HG03469 (cell line): ENCODE measurements around the gene FBP1.
A peak's percentile ranks its signal among the peaks of the same experiment; 100 is the strongest.
"Not testable (repeated sequence)": the region's sequence is repeated elsewhere in the genome, so short reads cannot be mapped to it uniquely, and the experiment has no call there.

ENCODE experiments used
- ATAC-seq: cut with Tn5 transposase; IDR thresholded peaks from one replicate; pipeline ENCODE4 v1.9.1; 2021; ENCODE audit warnings: mild to moderate bottlenecking, moderate library complexity, moderate number of reproducible peaks; ENCODE audit not compliant: unreplicated experiment

Gene FBP1

DNA sequence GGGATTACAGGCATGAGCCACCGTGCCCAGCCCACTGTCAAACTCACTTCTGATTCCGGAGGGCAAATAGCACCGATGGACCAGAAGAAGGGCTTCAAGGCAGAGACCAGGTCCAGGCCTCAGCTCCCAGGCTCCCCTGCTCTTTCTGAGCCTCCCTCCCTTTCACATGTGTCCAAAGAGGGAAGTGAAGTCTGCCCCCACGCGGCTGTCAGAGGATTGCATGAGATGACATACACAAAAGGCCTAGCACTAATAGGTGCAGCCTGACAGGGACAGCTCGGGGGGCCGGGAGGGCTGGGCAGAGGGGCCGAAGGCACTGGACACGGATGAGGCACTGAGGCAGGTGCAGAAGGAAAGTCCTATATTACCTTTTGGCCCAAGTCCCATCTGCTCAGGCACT lies 16.1 kb downstream of the FBP1 start:
- no peak for ATAC-seq

DNA sequence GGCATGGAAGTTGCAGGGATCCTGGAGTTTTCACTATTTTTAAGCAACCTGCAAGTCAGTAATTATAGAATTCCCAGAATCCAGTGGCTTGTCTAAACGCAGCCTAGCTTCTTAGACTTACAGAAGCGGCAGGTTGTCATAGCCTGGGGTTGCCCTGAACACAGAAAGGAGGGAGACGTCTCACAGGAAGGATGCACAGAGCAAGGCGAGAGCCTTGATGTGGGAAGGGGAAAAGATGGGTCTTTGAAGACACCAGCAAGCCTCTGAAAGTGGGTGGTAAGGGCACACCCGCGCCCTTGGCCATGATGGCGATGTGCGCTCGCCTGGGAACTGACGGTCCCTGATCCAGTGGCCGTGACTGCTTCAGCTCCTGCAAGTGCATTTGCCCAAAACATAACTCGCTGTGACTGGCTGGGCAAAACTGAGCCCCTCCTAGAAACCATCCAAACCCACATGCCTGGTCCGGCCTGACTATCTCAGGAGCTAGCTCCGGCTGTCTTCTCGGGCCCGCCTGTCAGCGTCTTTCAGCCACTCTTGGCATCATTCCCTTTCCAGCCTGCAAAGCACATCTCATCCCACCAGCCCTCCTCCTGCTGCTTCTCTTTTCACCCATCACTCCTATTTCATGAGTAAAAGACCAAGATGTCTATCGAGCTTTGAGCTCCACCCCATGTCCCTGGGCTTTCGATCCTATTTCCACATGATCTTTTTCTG lies 17.1 kb downstream of the FBP1 start:
- ATAC-seq, result no peak

DNA sequence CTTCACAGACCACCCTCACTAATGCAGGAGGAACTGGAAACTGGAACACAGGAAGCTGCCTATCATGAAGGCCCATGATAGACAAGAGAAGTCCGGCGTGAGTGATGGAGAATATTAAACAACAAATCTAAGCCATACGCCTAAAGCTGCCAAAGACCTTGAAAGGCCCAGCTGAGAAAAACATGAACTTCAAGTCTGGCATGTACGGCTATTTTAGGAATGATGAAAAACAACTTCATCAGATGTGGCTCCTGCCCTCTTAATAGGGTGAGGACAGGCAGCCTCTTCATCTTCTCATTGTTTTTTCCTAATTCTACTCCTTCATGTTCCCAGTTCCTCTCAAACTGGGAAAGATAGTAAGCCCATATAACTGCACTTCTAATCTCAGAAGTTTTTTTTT lies 20.3 kb downstream of the FBP1 start:
- no peak for ATAC-seq

DNA sequence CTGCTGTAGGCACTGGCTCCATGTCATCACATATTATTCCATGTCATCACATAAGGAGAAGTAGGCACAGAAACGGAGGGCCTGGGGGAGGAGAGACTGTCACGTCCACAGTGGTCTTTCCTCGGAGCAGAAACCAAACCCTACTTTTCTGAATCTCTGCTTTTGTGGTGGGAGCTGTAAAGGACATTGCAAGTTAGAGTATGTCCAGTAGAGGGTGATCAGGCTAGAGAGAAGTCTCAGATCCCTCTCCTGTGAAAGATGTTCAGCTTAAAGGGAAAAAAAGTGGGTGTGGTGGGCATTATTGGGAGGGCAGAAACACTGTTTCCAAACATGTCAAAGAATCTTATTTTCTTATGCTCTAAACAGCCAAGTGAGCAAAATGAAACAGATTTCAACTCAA lies 26.3 kb downstream of the FBP1 start:
- ATAC-seq, result no peak

DNA sequence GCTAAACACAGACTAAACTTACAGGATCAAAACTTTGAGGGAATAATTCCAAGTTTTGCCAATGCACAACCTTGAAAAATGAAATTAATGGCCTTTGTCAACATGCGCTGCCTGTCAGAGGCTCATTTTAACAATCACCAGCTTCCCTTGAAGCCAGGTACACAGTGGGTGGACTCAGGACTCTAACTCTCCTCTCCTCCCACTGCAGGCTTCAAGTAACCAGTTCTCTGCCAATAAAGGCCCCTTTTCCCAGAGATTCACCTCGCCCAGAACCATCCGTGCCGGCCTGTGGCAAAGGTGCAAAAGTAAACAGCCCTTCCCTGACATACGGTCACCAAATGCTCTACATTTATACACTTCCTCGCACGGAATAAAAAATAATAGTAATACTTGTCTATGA lies 27.2 kb downstream of the FBP1 start:
- ATAC-seq, result no peak

DNA sequence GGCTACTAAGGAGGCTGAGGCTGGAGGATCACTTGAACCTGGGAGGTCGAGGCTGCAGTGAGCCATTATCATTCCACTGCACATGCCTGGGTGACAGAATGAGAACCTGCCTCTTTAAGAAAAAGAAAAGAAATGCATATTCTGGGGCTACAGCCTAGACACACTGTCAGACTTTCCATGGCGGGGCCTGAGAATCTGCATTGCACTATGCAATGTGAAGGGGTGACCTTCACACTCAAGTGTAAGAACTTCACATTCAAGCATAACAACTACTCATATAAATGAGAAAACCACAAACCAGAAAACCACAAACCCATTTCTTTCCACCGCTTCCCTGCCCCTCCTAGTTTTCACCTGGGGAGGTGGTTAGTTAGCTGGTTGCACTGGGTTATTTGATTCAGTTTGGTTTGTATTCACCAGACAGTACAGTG lies 27.7 kb downstream of the FBP1 start:
- ATAC-seq, result no peak

DNA sequence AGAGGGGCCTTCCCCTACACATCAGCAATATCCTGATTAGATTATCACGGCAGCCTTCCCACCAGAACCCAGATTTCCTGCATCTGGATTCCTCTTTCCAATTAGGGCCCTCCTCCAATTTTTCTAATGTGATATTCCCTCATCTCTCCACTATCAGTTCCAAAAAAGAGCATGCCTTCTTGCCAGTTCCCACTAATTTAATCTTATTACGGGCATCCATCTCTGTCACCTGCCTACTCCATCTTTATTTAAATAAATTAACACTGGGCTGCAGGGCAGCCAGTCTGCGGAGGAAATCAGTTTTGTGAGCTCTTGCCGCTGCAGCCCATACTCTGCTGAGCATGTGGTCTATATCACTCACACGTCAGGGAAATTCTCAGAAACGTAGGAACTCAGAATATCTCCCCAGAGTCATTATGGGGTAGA lies 29.1 kb downstream of the FBP1 start:
- ATAC-seq, result no peak

DNA sequence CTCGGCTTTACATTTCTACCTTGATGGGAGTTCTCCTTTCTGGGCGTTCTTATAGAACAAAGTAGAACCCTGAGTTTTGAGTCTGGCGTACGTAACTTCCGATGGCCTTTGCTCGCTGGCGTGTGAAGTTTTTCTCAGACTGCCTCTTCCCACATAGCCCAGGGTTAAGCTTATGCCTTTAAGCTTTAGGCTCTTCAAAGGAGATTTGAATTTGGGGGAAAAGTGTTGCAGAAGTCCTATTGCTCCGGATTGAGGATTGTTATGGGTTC lies 32.0 kb downstream of the FBP1 start:
- no peak for ATAC-seq

DNA sequence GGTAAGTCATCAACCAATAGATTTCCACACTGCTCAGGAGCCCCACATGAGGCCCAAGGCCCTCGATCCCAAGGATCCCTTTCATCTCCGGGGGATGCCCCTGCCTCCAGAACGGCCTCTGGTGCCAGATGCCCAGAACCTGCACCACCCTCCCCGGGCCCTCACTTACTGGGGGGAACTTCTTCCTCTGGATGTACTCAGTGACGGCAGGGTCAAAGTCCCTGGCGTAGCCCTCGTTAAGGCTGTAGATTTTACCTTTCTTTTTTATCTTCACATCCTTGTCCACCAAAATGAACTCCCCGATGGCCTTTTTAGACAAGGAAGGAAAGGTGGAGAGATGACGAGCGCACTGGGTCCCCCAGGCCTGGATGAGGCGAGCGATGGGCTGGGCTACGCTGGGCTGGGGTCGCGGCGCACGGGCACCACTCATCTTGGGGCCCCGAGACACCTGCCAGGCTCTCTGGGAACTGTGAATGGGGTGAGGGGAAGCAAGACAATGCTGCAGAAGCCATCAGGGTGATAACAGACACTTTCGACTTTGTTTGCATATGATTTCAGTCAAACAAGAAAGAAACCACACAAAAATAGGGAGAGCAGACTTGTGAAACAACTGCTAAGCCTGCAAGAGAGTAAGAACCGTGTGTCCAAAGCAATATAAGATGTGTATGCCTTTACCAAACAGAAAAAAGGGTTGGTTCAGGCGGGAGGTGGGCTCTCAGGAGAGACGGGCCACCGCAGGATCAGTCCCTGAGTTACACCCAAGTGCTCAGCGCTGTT lies 32.5 kb downstream of the FBP1 start:
- ATAC-seq, result no peak

DNA sequence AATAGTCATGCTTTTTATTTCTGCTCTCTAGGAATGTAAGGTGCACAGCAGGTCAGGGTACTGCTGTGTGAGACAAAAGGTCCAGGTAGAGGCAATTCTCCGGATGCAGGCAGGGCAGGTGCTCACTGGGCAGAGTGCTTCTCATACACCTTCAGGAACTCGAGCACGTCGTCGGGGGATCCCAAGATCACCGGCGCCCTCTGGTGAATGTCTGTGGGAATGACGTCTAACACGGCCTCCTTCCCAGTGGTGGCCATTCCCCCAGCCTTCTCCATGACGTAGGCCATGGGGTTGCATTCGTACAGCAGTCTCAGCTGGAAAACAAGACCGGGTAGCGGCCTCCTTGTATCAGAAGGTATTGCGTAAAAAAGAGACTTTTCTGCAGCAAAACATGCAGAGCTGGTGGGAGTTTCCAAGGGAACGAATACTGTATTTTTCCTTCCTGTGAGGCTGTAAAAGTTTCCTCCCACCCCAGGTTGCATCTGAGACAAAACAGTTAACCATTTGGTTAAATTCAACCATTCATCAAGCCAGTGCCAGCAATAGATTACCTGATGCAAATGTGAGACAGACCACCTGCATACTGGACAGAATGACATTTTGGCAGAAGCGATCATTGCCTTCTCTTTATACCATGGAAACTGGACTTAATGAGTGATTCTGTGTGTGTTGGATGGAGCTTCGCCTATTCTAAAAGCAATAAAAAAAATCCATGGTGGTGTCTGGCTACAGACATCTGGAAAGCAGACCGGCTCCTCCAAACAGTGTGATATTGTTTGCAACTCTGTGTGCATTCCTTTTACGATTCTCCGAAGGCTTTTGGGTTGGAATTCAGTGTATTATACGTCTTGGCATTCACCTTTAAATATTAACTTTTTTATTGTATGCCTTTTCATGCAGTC lies 35.8 kb downstream of the FBP1 start:
- peak; percentile 56 for ATAC-seq

DNA sequence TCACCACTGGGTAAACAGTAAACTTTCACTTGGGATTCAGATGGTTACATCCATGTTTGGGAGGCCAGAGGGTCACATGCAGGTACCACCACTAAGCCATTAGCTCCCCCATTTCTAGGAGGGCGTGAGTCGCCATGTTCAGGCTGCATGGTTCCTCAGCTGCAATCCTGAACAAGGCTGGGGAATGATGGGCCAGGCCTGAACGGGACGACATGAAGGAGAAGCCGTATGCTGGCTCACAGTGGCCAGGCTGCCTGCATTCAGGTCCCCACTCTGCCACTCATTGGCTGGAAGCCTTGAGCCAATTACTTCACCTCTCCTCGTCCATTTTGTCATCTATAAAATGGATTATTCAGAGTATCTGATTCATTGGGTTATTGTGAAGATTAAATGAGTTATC lies 36.7 kb downstream of the FBP1 start:
- no peak for ATAC-seq

DNA sequence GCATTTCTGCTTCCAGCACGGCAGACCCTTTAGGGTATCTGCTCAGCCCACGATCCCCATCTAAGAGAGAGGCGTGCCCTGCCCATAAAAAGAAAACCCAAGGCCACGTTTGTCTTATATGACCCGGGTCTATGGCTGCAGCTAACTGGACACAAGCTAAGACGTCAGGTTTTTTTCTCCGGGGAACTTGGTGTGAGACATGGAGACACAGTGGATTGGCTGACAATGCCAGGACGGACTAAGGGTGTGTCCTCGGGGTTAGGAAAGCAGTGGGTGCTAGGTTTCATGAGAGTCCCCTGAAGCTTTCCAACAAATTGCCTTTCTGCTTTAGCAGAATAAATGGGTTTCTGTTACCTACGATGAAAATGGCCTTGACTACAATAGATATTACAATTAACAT lies 38.6 kb downstream of the FBP1 start:
- ATAC-seq, result no peak

DNA sequence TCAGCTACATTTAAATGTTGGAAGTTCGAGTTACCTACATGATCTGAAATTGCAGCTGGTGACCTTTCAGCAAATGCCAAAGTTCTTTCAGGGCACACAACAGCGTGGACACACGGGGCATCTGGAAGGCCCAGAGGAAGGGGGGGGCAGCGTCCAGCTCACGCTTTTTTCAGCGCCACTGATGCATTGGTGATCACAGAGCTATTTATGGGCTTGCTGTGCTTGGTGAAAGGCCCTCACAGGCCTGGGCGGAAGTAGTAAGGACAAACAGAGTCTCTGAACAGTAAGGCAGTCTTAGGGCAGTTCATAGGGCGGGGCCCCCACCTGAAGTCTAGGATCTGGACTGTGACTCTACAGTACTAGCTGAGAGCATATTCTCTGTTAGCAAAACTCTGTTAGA lies 39.1 kb downstream of the FBP1 start:
- ATAC-seq, result no peak

DNA sequence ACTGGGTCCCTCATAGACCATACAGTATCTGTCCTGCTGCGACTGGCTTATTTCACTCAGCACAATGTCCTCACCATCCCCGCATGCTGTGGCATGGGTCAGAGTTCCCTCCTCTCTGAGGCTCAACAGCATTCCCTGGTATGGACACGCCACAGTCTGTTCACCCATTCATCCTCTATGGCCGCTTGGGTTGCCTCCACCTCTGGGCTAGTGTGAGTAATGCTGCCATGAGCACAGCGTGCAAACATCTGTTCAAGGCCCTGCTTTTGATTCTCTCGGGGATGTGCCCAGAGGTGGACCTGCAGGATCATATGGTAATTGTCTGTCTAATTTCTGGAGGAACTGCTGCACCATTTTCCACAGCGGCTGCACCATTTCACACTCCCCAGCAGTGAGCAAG lies 40.2 kb downstream of the FBP1 start:
- ATAC-seq, result no peak

DNA sequence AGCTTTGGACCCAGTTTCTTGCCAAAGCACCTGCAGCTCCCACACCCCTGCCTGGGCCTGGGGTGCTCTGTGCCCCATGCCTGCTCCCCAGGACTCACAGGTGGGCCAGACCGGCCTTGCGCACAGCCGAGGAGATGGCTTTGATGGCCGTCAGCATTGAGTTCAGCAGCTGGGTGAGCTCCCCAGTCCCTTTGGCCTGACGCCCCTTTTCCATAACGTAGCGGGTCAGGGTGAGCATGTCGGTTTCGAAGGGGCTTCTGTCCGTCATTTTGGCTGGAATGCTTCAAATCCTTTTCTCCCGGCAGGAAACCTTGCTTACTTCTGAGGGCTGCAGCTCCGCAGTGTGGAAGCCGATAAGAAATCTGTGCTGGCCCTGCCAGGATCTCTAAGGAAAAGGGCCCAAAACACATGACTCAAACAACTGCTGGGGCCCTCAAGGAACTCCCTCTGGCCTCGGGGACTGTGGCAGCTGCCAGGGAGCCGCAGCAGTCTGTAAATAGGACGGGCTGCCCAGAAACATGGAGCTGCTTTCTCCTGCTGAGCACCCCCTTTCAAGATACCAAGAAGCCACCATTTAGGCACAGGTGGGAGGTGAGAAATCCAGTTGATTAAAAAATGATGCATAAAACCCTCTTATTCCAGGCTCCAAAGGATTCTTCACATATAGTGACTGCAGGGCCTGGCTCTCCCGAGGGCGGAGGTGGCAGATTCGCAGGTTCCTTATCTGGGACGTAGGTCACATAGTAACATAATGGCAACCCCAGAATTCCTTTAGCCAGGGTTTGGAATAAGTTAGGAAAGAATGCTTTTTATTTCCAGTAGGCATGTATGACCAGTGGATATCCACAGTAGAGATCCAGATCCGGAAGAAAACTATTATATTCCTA lies 45.6 kb downstream of the FBP1 start, which contains the start of gene FBP2:
Gene FBP2, minus strand, starts transcription at position 366 of the 887 bp plus-strand sequence. Its CDS starts 98 bp downstream, at position 268.
- no peak for ATAC-seq

DNA sequence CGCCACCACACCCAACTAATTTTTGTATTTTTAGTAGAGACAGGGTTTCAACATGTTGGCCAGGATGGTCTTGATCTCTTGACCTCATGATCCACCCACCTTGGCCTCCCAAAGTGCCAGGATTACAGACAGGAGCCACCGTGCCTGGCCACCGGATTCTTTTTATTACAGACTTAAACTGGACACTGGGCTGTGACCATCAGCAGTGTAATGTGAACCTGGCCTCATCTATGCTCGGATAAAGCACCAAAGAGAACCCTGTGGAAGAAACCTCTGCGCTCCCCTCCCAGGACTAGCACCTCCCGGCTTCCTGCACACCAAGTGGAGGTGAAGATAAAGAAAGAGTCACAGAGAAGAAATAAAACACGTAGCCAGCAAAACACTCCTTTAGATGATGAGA lies 46.6 kb downstream of the FBP1 start:
- ATAC-seq, result not testable (repeated sequence)

DNA sequence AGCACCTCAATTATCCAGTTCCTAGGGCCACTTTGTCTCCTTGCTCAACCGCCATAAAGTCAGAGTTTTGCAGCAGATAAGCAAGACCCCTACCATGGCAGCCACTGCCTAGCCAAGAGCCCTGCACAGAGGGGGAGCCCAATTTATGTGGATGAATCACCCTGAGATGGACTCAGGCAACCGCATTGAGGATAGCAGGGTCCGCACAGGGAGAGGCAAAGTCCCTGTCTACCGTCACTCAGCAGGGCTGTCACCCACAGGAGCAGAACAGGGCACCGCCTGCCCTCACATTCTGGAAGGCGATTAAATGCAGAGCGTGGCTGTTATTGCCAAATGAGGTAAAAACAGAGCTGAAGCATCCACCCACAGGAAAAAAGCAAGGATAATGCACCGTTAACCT lies 47.4 kb downstream of the FBP1 start:
- no peak for ATAC-seq

DNA sequence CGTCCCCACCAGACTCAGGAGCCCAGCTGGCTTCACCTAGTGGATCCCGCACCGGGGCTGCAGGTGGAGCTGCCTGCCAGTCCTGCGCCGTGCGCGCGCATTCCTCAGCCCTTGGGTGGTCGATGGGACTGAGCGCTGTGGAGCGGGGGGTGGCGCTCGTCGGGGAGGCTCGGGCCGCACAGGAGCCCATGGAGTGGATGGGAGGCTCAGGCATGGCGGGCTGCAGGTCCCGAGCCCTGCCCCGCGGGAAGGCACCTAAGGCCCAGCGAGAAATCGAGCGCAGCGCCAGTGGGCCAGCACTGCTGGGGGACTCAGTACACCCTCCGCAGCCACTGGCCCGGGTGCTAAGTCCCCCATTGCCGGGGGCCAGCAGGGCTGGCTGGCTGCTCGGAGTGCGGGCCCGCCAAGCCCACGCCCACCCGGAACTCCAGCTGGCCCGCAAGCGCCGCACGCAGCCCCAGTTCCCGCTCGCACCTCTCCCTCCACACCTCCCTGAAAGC lies 48.2 kb downstream of the FBP1 start:
- not testable (repeated sequence) for ATAC-seq

DNA sequence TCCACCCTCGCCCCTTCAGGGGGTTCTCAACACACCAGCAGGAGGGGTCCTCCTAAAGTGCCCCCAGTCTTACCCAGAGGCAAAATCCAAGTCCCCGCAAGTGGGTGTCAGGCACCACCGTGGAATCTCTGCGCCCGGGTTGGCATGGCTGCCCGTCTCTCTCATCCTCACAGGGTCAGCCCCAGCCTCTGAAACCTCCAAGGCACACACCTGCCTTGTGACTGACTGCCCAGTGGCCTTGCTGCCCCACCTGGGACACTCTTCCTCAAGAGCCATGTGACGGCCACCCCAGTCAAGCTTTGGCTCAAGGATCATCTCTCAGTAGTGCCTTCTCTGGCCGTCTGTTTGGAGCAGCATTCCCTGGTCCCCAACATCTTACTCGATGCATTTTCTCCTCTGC lies 50.6 kb downstream of the FBP1 start:
- no peak for ATAC-seq

DNA sequence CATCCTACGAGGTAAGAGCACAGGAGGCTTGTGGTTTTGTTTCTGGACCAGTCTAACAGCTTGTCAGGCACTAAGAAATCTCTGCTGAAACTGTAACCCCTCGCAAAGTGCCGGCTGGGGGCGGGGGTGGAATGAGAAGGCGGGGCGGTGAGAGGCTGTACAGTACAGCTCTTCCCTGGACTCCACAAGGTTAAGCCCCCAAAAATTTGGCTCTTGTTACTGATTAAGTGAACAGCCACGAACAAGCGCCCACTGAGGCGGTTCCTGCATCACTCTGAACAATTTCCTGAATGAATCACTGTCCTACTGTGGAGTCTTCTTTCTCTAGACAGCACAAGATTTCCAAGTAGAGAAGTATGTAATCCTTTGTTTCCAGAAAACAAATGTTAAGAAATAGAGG lies 52.5 kb downstream of the FBP1 start:
- ATAC-seq, result no peak
